Medulla oblongata (tissue), 1 donor: Measurements from ENCODE around the gene NHLRC1.

Experiments used
- DNase-seq: peaks from one replicate; pipeline ENCODE4 v3.0.0-alpha.2; 2015; ENCODE audit errors: extremely low spot score

NHLRC1 gene

DNA sequence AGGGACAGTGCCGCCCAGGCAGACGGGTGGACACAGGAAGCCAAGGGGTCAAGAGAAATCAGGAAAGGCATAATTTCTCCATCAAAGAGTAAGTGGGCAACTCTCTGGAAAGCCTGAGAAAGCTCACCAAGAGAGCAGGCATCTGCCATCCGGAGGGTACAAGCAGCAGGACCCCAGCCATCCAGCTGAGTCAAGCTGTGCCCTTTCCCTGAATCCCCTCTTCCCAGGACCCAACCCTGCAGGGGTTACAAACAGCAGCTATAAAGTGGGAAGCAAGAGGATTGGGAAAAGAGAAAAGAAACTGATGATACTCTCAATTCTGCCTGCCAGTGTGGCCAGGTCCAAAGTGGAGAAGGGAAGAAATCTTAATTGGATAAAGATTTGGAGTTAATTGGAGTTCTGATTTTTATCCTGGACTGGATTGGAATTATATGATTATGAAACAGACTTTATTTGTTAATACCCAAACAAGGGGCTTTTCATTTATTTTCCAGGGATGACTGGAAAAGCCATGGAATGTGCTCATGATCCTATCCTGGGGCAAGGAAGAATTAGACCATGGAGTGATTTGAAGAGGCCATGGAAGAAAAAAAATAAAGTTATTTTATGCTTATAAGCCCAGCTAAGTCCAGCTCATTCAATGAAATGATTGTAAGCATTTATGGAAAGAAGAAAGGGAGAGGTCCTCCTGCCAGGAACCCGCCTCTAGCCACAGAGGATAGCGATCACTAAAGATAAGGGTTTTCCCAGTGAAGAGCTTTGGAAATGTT is 34.9 kb downstream of the NHLRC1 start:
- DNase-seq: no peak

- DNase-seq: no peak
These were observed 41.3 kb downstream of the NHLRC1 start for GRCh38 chr6:18081025-18081668.

- no peak for DNase-seq
These were observed 41.9 kb downstream of the NHLRC1 start for GRCh38 chr6:18080544-18080943.

DNA sequence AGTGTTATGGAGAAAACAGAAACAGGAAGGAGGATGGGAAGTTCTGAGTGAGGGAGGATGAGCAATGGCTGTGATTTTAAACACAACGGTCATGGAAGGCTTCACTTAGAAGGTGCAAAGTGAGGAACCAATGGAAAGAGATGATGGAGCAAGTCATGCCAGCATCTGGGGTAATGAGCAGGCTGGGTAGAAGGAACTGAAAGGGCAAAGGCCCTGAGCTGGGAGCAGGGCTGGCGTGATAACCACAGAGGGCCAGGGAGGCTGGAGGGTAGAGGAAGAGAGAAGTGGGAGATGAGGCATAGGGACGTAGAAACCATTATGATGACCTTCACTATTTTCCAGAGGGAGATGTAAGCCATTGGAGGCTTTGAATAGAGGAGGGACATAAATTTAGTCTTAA is 43.6 kb downstream of the NHLRC1 start:
- no peak for DNase-seq

DNA sequence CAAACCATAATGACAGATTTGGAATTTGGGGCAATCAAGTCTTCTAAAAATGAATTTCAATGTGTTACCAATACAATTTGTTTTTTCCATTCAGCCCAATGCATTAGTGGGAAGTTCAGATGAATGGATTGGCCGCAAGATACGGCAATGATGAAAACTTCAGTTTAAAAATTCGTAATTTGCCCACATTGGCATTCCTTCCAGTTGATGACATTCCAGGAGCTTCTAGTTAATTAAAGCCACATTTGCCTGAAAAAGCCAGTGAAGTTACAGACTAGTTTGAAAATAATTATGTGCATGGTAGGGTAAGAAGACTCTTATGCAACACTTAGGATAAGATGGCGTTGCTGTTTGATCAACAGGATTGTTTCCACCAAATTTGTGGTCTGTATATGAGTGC is 46.2 kb downstream of the NHLRC1 start:
- DNase-seq: no peak

- no peak for DNase-seq
These were observed 49.6 kb downstream of the NHLRC1 start for GRCh38 chr6:18072841-18073240.

- no peak for DNase-seq
These were observed 52.0 kb downstream of the NHLRC1 start for GRCh38 chr6:18070486-18070885.
